ENCODE data around the gene STAC2.

The STAC2 gene

DNA sequence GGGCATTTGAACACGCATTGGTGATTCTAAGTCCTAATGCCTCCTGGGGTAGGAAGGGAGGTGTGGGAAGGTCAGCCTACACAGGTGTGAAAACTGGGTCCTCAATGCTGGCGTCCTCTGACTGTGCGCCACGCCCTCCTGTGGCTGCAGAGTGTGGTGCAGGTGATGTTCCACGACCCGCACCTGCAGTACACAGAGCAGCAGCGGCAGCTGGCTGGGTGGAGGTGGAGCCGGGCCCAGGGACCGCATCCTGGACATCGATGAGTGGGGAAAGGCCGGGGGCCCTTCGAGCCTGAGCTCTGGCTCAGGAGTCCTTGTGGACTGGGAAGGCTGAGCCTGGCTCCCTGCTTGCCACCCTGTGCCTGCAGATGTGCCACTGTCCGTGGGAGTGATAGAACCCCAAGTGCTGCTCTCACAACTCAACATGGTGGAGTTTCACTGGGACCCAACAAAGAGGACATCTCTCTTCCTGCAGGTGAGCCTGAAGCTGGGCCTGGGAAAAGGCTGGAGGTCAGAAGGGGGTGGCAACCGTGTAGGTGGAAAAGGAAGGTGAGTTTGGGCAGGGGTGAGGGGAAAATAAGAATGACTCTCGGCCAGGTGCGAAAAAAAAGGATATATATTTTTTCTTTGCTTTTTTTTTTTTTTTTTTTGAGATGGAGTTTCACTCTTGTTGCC is 14.0 kb upstream of the STAC2 start:
- no peak overlapping the region for H3K4me3 ChIP-seq (replicated peaks; ENCODE audit: low read depth, low read length)
- DNase-seq (ENCODE audit: low read depth): peak; percentile 29
- TF ChIP-seq, protein P1, sequence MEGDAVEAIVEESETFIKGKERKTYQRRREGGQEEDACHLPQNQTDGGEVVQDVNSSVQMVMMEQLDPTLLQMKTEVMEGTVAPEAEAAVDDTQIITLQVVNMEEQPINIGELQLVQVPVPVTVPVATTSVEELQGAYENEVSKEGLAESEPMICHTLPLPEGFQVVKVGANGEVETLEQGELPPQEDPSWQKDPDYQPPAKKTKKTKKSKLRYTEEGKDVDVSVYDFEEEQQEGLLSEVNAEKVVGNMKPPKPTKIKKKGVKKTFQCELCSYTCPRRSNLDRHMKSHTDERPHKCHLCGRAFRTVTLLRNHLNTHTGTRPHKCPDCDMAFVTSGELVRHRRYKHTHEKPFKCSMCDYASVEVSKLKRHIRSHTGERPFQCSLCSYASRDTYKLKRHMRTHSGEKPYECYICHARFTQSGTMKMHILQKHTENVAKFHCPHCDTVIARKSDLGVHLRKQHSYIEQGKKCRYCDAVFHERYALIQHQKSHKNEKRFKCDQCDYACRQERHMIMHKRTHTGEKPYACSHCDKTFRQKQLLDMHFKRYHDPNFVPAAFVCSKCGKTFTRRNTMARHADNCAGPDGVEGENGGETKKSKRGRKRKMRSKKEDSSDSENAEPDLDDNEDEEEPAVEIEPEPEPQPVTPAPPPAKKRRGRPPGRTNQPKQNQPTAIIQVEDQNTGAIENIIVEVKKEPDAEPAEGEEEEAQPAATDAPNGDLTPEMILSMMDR (IDR thresholded peaks at IDR 0.05; ENCODE audit: low read length, missing control alignments): peak; percentile 60

DNA sequence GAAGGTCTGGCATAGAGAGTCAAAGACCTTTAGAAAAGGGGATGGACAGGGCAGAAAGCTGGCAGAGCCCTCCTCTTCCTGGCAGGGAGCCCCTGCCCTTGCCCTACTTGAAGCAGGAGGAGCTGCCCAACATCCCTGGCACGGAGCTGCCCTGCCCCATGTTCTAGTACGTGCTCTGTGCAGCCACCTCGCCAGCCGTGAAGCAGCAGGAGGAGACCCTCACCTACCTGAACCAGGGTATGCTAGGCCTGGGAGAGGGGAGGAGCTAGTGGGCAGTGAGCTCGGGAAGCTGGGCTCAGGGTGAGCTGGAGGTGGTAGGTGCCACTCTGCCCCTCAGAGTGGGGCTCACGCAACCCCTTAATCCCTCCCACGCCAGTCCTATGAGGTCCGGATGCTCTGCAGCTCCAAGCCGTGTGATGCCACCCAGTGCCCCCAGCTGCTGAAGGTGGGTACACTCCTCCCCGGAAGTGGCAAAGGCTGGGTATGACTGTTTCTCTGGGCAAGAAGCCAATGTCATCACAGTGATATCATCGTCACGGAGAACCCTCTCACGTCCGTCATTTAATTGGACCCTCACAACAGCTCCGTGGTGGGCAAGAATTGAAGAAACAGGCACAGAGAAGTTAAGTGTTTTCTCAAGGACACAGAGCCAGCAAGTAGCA is 12.7 kb upstream of the STAC2 start:
- TF ChIP-seq, protein P1 (IDR thresholded peaks at IDR 0.05; ENCODE audit: low read length, missing control alignments): no peak
- peak; percentile 14 for DNase-seq (ENCODE audit: low read depth)
- H3K4me3 ChIP-seq (replicated peaks; ENCODE audit: low read depth, low read length): no peak overlapping the region

DNA sequence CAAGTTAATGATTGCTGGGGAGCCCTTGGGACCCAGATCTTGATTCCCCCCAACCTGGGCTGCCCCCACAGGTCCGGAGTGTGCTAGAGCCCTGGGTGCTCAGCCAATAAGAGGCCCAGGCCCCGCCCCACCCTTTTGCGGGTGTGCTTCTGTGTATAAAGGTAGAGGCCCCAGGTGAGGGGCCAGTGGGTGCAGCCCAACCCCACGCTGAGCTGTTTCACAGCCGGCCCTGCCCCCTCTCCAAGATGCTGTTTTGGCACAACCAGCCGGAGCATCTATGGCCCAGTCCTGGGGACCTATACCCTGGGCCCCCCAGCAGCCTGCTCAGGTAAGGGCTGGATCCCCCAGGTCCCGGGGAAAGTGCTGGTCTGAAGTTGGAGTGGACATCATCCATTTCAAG is 11.8 kb upstream of the STAC2 start:
- TF ChIP-seq, protein P1 (IDR thresholded peaks at IDR 0.05; ENCODE audit: low read length, missing control alignments): no peak
- no peak for DNase-seq (ENCODE audit: low read depth)
- no peak overlapping the region for H3K4me3 ChIP-seq (replicated peaks; ENCODE audit: low read depth, low read length)

DNA sequence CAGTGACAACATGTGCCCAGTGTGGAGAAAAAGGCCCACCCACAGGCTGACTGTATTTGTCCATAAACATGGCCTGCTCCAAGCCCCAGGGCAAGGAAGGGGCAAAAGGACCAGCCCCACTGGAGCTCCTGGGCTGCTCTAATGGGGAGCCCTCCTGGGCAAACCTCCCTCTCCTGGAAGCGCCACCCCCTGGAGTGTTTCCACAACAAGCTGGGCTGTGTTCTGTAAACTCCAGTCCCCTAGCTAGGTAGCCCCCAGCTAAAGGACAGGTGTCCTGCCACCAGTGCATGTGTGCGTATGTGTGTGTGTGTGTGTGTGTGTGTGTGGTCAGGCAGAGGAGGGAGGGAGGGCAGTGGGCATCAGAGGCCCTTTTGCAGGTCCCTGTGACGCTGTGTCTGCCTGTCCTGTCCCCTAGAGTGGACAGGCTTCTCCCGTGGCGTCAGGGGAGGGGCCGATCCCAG is 11.3 kb upstream of the STAC2 start:
- DNase-seq (ENCODE audit: low read depth): no peak
- no peak overlapping the region for H3K4me3 ChIP-seq (replicated peaks; ENCODE audit: low read depth, low read length)
- TF ChIP-seq, protein P1 (IDR thresholded peaks at IDR 0.05; ENCODE audit: low read length, missing control alignments): no peak

DNA sequence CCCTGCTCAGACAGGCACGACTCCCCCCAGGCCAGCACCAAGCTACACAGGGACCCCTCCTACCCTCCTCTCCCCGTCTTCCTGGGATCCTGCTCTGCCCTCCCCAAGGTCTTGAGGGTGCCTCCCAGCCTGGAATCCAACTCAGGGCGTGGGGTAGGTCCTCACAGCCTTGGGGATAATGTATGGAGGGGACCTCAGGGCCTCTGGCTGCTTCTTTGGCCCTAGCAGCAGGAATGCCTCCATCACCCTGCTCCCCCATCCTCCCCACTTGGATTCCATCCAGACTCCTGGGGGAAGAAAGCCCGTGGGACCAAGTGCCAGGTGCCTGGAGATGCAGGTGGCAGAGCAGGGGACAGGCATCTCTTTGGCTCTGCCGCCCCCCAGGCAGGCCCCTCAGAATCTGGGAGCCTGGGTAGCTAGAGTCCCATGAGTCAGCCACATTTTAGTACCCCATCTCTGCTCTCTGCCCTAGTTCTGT is 10.7 kb upstream of the STAC2 start:
- no peak overlapping the region for H3K4me3 ChIP-seq (replicated peaks; ENCODE audit: low read depth, low read length)
- no peak for DNase-seq (ENCODE audit: low read depth)
- TF ChIP-seq, protein P1 (IDR thresholded peaks at IDR 0.05; ENCODE audit: low read length, missing control alignments): no peak

DNA sequence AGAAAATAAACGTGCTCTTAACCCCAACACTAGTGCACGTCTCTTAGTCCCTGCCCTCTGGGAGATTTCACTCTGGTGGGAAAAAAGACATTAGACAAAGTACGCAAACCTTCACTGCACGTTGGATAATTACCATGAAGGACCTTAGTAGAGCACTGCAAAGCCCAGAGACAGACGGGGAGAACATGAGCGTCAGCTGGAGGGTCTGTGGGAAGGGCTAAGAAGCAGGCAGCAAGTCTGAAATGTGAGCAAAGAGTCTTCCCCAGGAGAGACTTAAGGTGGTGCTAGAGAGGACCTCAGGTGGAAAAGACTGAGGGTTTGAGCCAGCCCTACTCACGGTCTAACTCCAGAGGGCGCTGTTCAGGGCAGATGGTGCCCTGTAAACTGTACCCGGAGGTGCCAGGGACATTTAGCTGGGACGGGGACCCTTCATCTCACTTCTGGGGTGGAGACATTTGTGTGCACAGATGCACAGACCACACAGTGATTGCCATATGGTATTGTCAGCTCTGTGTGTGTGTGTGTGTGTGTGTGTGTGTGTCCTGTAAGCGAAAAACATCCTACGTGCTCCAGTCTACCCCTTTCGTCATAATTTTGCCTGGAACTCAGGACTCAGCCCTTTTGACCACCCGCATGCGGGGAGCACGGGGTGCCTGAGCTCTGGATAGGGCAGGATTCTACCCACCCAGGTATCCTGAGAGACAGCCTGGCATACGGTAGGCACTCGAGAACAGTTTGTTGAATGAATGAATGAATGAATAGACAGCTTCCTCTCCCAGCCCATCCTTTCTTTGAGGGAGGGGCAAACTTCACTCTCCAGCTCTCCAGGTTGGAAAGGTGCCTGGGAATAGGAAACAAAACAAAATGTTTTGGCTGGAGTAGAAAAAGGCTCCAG is 10.1 kb upstream of the STAC2 start:
- TF ChIP-seq, protein P1 (IDR thresholded peaks at IDR 0.05; ENCODE audit: low read length, missing control alignments): peak; percentile 80
- no peak overlapping the region for H3K4me3 ChIP-seq (replicated peaks; ENCODE audit: low read depth, low read length)
- DNase-seq (ENCODE audit: low read depth): peak; percentile 72

Measured in fibroblast of pulmonary artery (primary cell).